Measurements from ENCODE around the gene RGL3.
"Not testable (repeated sequence)": the region's sequence is repeated elsewhere in the genome, so short reads cannot be mapped to it uniquely, and the experiment has no call there.

The RGL3 gene

GRCh38 chr19:11448923-11449554 is 29.9 kb upstream of the RGL3 start:
- no peak for DNase-seq (ENCODE audit: low read depth)

GRCh38 chr19:11448410-11448809 is 29.3 kb upstream of the RGL3 start:
- DNase-seq (ENCODE audit: low read depth), result no peak

GRCh38 chr19:11447347-11448262 is 28.5 kb upstream of the RGL3 start:
- no peak for DNase-seq (ENCODE audit: low read depth)

- DNase-seq (ENCODE audit: low read depth), result no peak
These were observed 27.7 kb upstream of the RGL3 start for GRCh38 chr19:11446652-11447301.

- no peak for DNase-seq (ENCODE audit: low read depth)
These were observed 27.1 kb upstream of the RGL3 start for GRCh38 chr19:11446271-11446651.

GRCh38 chr19:11445141-11445540 is 26.0 kb upstream of the RGL3 start:
- DNase-seq (ENCODE audit: low read depth), result no peak

GRCh38 chr19:11444059-11444458 is 24.9 kb upstream of the RGL3 start:
- DNase-seq (ENCODE audit: low read depth), result no peak

- no peak for DNase-seq (ENCODE audit: low read depth)
These were observed 18.8 kb upstream of the RGL3 start for GRCh38 chr19:11437955-11438354.

GRCh38 chr19:11435833-11436313 is 16.8 kb upstream of the RGL3 start:
- DNase-seq (ENCODE audit: low read depth), result peak; percentile 52

- DNase-seq (ENCODE audit: low read depth), result peak; percentile 100
These were observed 16.1 kb upstream of the RGL3 start, which contains the start of the genes ODAD3 and PRKCSH for GRCh38 chr19:11435057-11435832. ODAD3 (minus strand) TSS chr19:11435121; CDS start chr19:11435016, 105 bp downstream. PRKCSH (plus strand) TSS chr19:11435635; CDS start chr19:11436118, 483 bp downstream.

GRCh38 chr19:11434703-11435056 is 15.6 kb upstream of the RGL3 start:
- DNase-seq (ENCODE audit: low read depth), result no peak

- DNase-seq (ENCODE audit: low read depth), result not testable (repeated sequence)
These were observed 14.4 kb upstream of the RGL3 start for GRCh38 chr19:11433526-11433925.

GRCh38 chr19:11426656-11427055 is 7.5 kb upstream of the RGL3 start:
- DNase-seq (ENCODE audit: low read depth), result no peak

- DNase-seq (ENCODE audit: low read depth), result no peak
These were observed 6.8 kb upstream of the RGL3 start for GRCh38 chr19:11425719-11426457.

GRCh38 chr19:11423791-11424181 is 4.7 kb upstream of the RGL3 start:
- no peak for DNase-seq (ENCODE audit: low read depth)

GRCh38 chr19:11423164-11423790 is 4.2 kb upstream of the RGL3 start:
- DNase-seq (ENCODE audit: low read depth), result no peak

- DNase-seq (ENCODE audit: low read depth), result peak; percentile 22
These were observed 3.3 kb upstream of the RGL3 start for GRCh38 chr19:11422163-11423065.

- no peak for DNase-seq (ENCODE audit: low read depth)
These were observed 2.4 kb upstream of the RGL3 start for GRCh38 chr19:11421371-11422098.

Measured in iris pigment epithelial cell (primary cell).